Bladder microvascular endothelial cell (primary cell): ENCODE measurements around the gene CREG2. TPM values are rescaled to one million over a fixed set of nuclear protein-coding genes. Genes with fewer than 3 reads are reported as not detected.

Source experiments
- total RNA-seq: library from RNA; depleted of rRNA; stranded (reverse); fragments of >200 nt; gene quantifications from 2 replicates; pipeline ENCODE4 v1.2.3, GENCODE V29; 2014

The CREG2 gene, protein sequence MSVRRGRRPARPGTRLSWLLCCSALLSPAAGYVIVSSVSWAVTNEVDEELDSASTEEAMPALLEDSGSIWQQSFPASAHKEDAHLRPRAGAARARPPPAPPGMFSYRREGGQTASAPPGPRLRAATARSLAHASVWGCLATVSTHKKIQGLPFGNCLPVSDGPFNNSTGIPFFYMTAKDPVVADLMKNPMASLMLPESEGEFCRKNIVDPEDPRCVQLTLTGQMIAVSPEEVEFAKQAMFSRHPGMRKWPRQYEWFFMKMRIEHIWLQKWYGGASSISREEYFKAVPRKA
- 0.06 and 0.65 TPM in 2 replicates for total RNA-seq

GRCh38 chr2:101387151-101387834, at the start of gene CREG2:
CREG2 (minus strand) TSS chr2:101387503; CDS start chr2:101387457, 46 bp downstream.

GRCh38 chr2:101308432-101309210, 78.7 kb downstream of the CREG2 start, which contains the start of gene RNF149:
RNF149 (minus strand) TSS chr2:101308701; CDS start chr2:101308588, 113 bp downstream.

Other genes with a start within 250 kb of the CREG2 start
- gene TBC1D8, start 236.1 kb downstream of the CREG2 start, total RNA-seq = 54.1 and 92.5 TPM in 2 replicates
- 13.3 and 14.0 TPM in 2 replicates for gene CNOT11, start 134.6 kb downstream of the CREG2 start, total RNA-seq
- 32.4 and 43.9 TPM in 2 replicates for gene RNF149, start 78.8 kb downstream of the CREG2 start, total RNA-seq
- 0.49 and 0.50 TPM in 2 replicates for gene RFX8, start 87.6 kb upstream of the CREG2 start, total RNA-seq